Gastroesophageal sphincter (tissue), 3 donors: Measurements from ENCODE around the gene RNF146.

Experiments used
- CTCF ChIP-seq, 4 experiments: fragments of 200-600 bp in 2 of 4; fragments of 450-650 bp in 2 of 4; sonication (generic) in 1 of 4; IDR thresholded peaks; one replicate each; pipeline ENCODE4 v1.5.1; 2017 to 2019; ENCODE audit warnings: antibody characterized with exemption in 4 of 4, mild to moderate bottlenecking in 2 of 4, moderate library complexity in 2 of 4
- POLR2AphosphoS5 ChIP-seq: sonication (generic); formaldehyde crosslinking; IDR thresholded peaks from one replicate; pipeline ENCODE4 v1.6.1; 2017; ENCODE audit warnings: antibody characterized with exemption

DNA sequence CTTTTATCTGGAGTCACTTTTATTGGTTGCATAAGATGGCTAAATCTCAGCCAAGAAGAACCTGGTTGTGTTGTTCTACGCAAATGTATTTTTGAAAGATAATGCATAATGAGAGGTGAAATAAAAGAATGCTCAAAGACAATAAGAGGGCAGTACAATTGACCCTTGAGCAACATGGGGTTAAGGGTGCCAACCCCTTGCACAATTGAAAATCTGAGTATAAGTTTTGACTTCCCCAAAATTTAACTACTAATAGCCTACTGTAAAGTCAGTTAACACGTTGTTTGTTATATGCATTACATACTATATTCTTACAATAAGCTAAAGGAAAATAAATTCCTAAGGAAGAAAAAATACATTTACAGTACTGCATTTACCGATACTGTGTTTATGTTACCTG is 5.9 kb downstream of the RNF146 start:
- TF ChIP-seq POLR2AphosphoS5, result no peak
- no peak for TF ChIP-seq CTCF (IDR thresholded peaks at IDR 0.05)
